Measurements from ENCODE around the gene TSPEAR.

GRCh38 chr21:44598061-44598460 is 113.3 kb downstream of the TSPEAR start:
- TF ChIP-seq, protein P1, sequence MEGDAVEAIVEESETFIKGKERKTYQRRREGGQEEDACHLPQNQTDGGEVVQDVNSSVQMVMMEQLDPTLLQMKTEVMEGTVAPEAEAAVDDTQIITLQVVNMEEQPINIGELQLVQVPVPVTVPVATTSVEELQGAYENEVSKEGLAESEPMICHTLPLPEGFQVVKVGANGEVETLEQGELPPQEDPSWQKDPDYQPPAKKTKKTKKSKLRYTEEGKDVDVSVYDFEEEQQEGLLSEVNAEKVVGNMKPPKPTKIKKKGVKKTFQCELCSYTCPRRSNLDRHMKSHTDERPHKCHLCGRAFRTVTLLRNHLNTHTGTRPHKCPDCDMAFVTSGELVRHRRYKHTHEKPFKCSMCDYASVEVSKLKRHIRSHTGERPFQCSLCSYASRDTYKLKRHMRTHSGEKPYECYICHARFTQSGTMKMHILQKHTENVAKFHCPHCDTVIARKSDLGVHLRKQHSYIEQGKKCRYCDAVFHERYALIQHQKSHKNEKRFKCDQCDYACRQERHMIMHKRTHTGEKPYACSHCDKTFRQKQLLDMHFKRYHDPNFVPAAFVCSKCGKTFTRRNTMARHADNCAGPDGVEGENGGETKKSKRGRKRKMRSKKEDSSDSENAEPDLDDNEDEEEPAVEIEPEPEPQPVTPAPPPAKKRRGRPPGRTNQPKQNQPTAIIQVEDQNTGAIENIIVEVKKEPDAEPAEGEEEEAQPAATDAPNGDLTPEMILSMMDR (IDR thresholded peaks at IDR 0.05) = no peak
- TF ChIP-seq POLR2A (IDR thresholded peaks at IDR 0.05) = no peak
